ENCODE data around the gene KIAA1210. TPM values are rescaled to one million over a fixed set of nuclear protein-coding genes. Genes with fewer than 3 reads are reported as not detected.

The KIAA1210 gene
- total and polyA plus RNA-seq, 2 of the 4 experiments (the other 2 are of a cell fraction): not detected

DNA sequence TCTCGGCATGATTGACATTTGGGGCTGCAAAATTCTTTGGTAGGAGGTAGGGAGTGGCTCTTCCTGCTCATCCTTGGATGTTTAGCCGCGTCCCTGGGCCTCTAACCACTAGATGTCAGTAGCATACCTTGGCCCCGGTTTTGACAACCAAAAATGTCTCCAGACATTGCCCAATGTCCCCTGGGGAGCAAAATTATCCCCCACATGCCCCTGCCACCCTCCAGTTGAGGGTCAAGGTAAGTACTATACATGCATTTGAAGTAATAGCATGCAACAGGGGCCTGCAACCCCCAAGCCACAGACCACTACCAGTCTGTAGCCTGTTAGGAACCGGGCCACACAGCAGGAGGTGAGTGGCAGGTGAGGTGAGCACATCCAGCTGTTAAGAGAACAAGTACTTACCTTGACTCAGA lies 17.6 kb upstream of the KIAA1210 start:
- no peak overlapping the region for H2AK9ac ChIP-seq (replicated peaks; ENCODE audit: low read depth, low read length, poor library complexity)
- no peak overlapping the region for H3K4me3 ChIP-seq (ENCODE audit: insufficient read depth, low read depth, low read length)
- H3K27me3 ChIP-seq (ENCODE audit: control insufficient read depth, insufficient read depth, low read length): peaks cover 8% of the 10 kb centered on the region
- dilution Hi-C loops (cut with HindIII; ENCODE audit: low sequenced_read_pairs, unreplicated experiment): no loop called here
- no peak overlapping the region for H3K27ac ChIP-seq (ENCODE audit: insufficient read depth, low read length)
- H2BK20ac ChIP-seq (ENCODE audit: low read depth, low read length): no peak overlapping the region
- no peak overlapping the region for H3K9ac ChIP-seq (ENCODE audit: low read depth, low read length)
- POLR2A ChIA-PET (ENCODE audit: unreplicated experiment): no interaction called here
- H3K9me3 ChIP-seq (ENCODE audit: control insufficient read depth, insufficient read depth, low read length): no peaks in the 10 kb centered on the region
- H2BK5ac ChIP-seq (ENCODE audit: low read depth, low read length, poor library complexity, severe bottlenecking): no peak overlapping the region
- TF ChIP-seq, protein P1, sequence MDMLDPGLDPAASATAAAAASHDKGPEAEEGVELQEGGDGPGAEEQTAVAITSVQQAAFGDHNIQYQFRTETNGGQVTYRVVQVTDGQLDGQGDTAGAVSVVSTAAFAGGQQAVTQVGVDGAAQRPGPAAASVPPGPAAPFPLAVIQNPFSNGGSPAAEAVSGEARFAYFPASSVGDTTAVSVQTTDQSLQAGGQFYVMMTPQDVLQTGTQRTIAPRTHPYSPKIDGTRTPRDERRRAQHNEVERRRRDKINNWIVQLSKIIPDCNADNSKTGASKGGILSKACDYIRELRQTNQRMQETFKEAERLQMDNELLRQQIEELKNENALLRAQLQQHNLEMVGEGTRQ (IDR thresholded peaks at IDR 0.05; ENCODE audit: low read depth, low read length): no peak
- no peak for TF ChIP-seq MAZ (IDR thresholded peaks at IDR 0.05; ENCODE audit: borderline replicate concordance, low read depth, low read length)
- TF ChIP-seq NFE2L2 (IDR thresholded peaks at IDR 0.05; ENCODE audit: low read depth, low read length): no peak
- no peak for TF ChIP-seq BHLHE40 (IDR thresholded peaks at IDR 0.05; ENCODE audit: low read depth, low read length)
- no peak for TF ChIP-seq FOS (IDR thresholded peaks at IDR 0.05; ENCODE audit: low read depth, low read length)
- TF ChIP-seq RAD21 (IDR thresholded peaks at IDR 0.05; ENCODE audit: low read length): peak; percentile 48
- no peak for TF ChIP-seq MAFK (IDR thresholded peaks at IDR 0.05; ENCODE audit: low read depth, low read length)
- TF ChIP-seq RCOR1 (IDR thresholded peaks at IDR 0.05; ENCODE audit: insufficient replicate concordance, low read length): no peak
- no peak for TF ChIP-seq RFX5 (IDR thresholded peaks at IDR 0.05; ENCODE audit: low read depth, low read length)
- peak; percentile 31; the same call in 1 of the 2 replicates for TF ChIP-seq SMC3 (IDR thresholded peaks at IDR 0.05; ENCODE audit: low read depth, low read length)
- no peak for TF ChIP-seq POLR2A (IDR thresholded peaks at IDR 0.05; ENCODE audit: low read depth, low read length)
- TF ChIP-seq MXI1 (IDR thresholded peaks at IDR 0.05; ENCODE audit: borderline replicate concordance, low read depth, low read length): no peak
- peak; percentile 46; the same call in 1 of the 2 replicates for TF ChIP-seq CEBPB (IDR thresholded peaks at IDR 0.05; ENCODE audit: low read depth, low read length)
- TF ChIP-seq, protein P2, sequence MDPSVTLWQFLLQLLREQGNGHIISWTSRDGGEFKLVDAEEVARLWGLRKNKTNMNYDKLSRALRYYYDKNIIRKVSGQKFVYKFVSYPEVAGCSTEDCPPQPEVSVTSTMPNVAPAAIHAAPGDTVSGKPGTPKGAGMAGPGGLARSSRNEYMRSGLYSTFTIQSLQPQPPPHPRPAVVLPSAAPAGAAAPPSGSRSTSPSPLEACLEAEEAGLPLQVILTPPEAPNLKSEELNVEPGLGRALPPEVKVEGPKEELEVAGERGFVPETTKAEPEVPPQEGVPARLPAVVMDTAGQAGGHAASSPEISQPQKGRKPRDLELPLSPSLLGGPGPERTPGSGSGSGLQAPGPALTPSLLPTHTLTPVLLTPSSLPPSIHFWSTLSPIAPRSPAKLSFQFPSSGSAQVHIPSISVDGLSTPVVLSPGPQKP (IDR thresholded peaks at IDR 0.05; ENCODE audit: borderline replicate concordance, low read depth, low read length): no peak
- TF ChIP-seq, protein P3, sequence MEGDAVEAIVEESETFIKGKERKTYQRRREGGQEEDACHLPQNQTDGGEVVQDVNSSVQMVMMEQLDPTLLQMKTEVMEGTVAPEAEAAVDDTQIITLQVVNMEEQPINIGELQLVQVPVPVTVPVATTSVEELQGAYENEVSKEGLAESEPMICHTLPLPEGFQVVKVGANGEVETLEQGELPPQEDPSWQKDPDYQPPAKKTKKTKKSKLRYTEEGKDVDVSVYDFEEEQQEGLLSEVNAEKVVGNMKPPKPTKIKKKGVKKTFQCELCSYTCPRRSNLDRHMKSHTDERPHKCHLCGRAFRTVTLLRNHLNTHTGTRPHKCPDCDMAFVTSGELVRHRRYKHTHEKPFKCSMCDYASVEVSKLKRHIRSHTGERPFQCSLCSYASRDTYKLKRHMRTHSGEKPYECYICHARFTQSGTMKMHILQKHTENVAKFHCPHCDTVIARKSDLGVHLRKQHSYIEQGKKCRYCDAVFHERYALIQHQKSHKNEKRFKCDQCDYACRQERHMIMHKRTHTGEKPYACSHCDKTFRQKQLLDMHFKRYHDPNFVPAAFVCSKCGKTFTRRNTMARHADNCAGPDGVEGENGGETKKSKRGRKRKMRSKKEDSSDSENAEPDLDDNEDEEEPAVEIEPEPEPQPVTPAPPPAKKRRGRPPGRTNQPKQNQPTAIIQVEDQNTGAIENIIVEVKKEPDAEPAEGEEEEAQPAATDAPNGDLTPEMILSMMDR (conservative IDR thresholded peaks at IDR 0.05; ENCODE audit: low read depth, low read length): peak; percentile 35
- TF ChIP-seq CHD1 (IDR thresholded peaks at IDR 0.05; ENCODE audit: low read depth, low read length): no peak
- H4K91ac ChIP-seq (ENCODE audit: insufficient read depth, low read depth, low read length): no peak overlapping the region
- no peak overlapping the region for H3K4ac ChIP-seq (ENCODE audit: low read depth, low read length)
- CTCF ChIA-PET: no interaction called here
- in situ Hi-C loops (cut with MboI; ENCODE audit: low sequenced_read_pairs): no loop called here
- no peak overlapping the region for H4K5ac ChIP-seq (ENCODE audit: low read depth, low read length)
- no peak overlapping the region for H2BK120ac ChIP-seq (ENCODE audit: low read depth, low read length)
- no peak overlapping the region for H3K23ac ChIP-seq (ENCODE audit: low read depth, low read length)
- no peak overlapping the region for H3K56ac ChIP-seq (ENCODE audit: extremely low read depth, insufficient read depth, low read length)
- no peak overlapping the region for H2AK5ac ChIP-seq (ENCODE audit: low read depth, low read length)
- no peak overlapping the region for H3K14ac ChIP-seq (replicated peaks; ENCODE audit: low read depth, low read length)
- no peaks in the 10 kb centered on the region for H3K36me3 ChIP-seq (ENCODE audit: control insufficient read depth, insufficient read depth, low read length)
- no peaks in the 10 kb centered on the region for H3K4me1 ChIP-seq (ENCODE audit: control insufficient read depth, insufficient read depth, low read length)
- no peaks in the 10 kb centered on the region for H4K20me1 ChIP-seq (ENCODE audit: insufficient read depth, low read length)
- ATAC-seq (ENCODE audit: low read depth): 0 out of 2 replicates have a peak, but pooled peaks have one; percentile 32
- no peak overlapping the region for H2BK15ac ChIP-seq (ENCODE audit: low read depth, low read length)
- WGBS, 2 experiments (ENCODE audit: extremely low coverage in 2 of 2, insufficient read length in 1 of 2): no CpG with 5 or more reads among the region's 5 CpGs
- no peaks in the 10 kb centered on the region for H3K79me1 ChIP-seq (ENCODE audit: low read depth in 1 of 2, low read length in 2 of 2)
- H4K8ac ChIP-seq (ENCODE audit: low read depth in 2 of 2, low read length in 2 of 2): no peak overlapping the region
- no peak overlapping the region for H3K4me2 ChIP-seq (ENCODE audit: low read depth, low read length)
- intact Hi-C loops (cut with micrococcal nuclease): loop anchor here (1.0 to 10.0 kb wide), 2 partner anchors 73 to 120 kb away; no protein-coding TSS in a partner anchor
- DNase-seq: no peak
- no peak overlapping the region for H3K18ac ChIP-seq (ENCODE audit: low read depth, low read length)
- no peaks in the 10 kb centered on the region for H3K9me1 ChIP-seq (ENCODE audit: insufficient read depth, low read length)
- no TSS peak for BruUV-seq (replicated peaks)
- no peak overlapping the region for H2AFZ ChIP-seq (replicated peaks; ENCODE audit: low read length, poor library complexity)

Data from IMR-90 (cell line).